PC-9 (cell line): ENCODE results near the gene COA5. TPM values are rescaled to one million over a fixed set of nuclear protein-coding genes. Genes with fewer than 3 reads are reported as not detected.

Experiments
- Bru-seq: library from RNA; stranded (reverse); fragments of 400-500 nt; gene quantifications from one replicate; lab custom pipeline; 2021; lab: Mats Ljungman, UMichigan
- BruChase-seq, 2 experiments: library from RNA; stranded (reverse); fragments of 400-500 nt; gene quantifications; one replicate each; lab custom pipeline; 2021; lab: Mats Ljungman, UMichigan
- BruUV-seq: library from RNA; stranded (reverse); fragments of 400-500 nt; replicated peaks from 2 replicates; lab custom pipeline; 2021; lab: Mats Ljungman, UMichigan
- CTCF ChIA-PET: fragments of 300-600 bp; sonication (Branson Sonifier 250); formaldehyde crosslinking; loops from one replicate; lab custom pipeline; 2022; ENCODE audit warnings: antibody characterized with exemption; lab: Charles Lee
- POLR2A ChIA-PET: fragments of 300-600 bp; sonication (Branson Sonifier 250); formaldehyde crosslinking; loops from one replicate; lab custom pipeline; 2022; ENCODE audit warnings: antibody characterized with exemption; ENCODE audit not compliant: unreplicated experiment; lab: Charles Lee
- DNase-seq, 2 experiments: peaks; one replicate each; pipeline versions ENCODE4 v3.0.0 to v3.0.0-alpha.2; 2015 to 2022; ENCODE audit warnings: mixed read lengths in 1 of 2
- H2AFZ ChIP-seq: fragments of 200-600 bp; sonication (generic); 2 replicates; pipeline ENCODE4 v1.8.1; 2017; ENCODE audit warnings: antibody characterized with exemption
- H3F3A ChIP-seq: fragments of 200-600 bp; sonication (generic); 2 replicates; pipeline ENCODE4 v1.8.1; 2017; ENCODE audit warnings: antibody characterized with exemption, mild to moderate bottlenecking, low read depth; ENCODE audit not compliant: insufficient read depth
- H3K27ac ChIP-seq: fragments of 200-600 bp; sonication (generic); 2 replicates; pipeline ENCODE4 v1.6.1; 2016; ENCODE audit warnings: mixed run types
- H3K27me3 ChIP-seq: fragments of 200-600 bp; sonication (generic); 2 replicates; pipeline ENCODE4 v1.6.1; 2016; ENCODE audit warnings: low read depth, mixed run types; ENCODE audit not compliant: insufficient read depth
- H3K36me3 ChIP-seq: fragments of 200-600 bp; sonication (generic); 2 replicates; pipeline ENCODE4 v1.6.1; 2016; ENCODE audit warnings: low read depth, mixed run types
- H3K4me1 ChIP-seq: fragments of 200-600 bp; sonication (generic); replicated peaks from 2 replicates; pipeline ENCODE4 v1.6.1; 2016; ENCODE audit warnings: mixed run types; ENCODE audit not compliant: insufficient read depth
- H3K4me2 ChIP-seq: fragments of 200-600 bp; sonication (generic); 2 replicates; pipeline ENCODE4 v1.6.1; 2017; ENCODE audit warnings: mixed run types
- H3K4me3 ChIP-seq: fragments of 200-600 bp; sonication (generic); 2 replicates; pipeline ENCODE4 v1.6.1; 2016; ENCODE audit warnings: mixed run types
- H3K79me2 ChIP-seq: fragments of 200-600 bp; sonication (generic); 2 replicates; pipeline ENCODE4 v1.6.1; 2017; ENCODE audit warnings: low read depth, mixed run types
- H3K9me2 ChIP-seq: fragments of 200-600 bp; sonication (generic); 2 replicates; pipeline ENCODE4 v1.8.1; 2017; ENCODE audit warnings: mild to moderate bottlenecking; ENCODE audit not compliant: insufficient read depth
- H3K9me3 ChIP-seq: fragments of 200-600 bp; sonication (generic); 2 replicates; pipeline ENCODE4 v1.8.1; 2016; ENCODE audit warnings: low read depth; ENCODE audit not compliant: insufficient read depth
- H4K20me1 ChIP-seq: fragments of 200-600 bp; sonication (generic); 2 replicates; pipeline ENCODE4 v1.8.1; 2017; ENCODE audit not compliant: insufficient read depth
- CTCF ChIP-seq: fragments of 200-600 bp; sonication (generic); conservative IDR thresholded peaks from 2 replicates; pipeline ENCODE4 v1.6.1; 2017; ENCODE audit warnings: mixed run types, antibody characterized with exemption, mild to moderate bottlenecking, moderate library complexity
- EZH2 ChIP-seq: fragments of 200-600 bp; sonication (generic); IDR thresholded peaks from 2 replicates; pipeline ENCODE4 v1.8.0; 2017; ENCODE audit warnings: antibody characterized with exemption, low read depth
- intact Hi-C: fragments of 100-400 bp; cut with micrococcal nuclease; formaldehyde crosslinking; loops from one replicate; pipeline ENCODE4 v1.10.0; 2022; ENCODE audit not compliant: unreplicated experiment
- long read RNA-seq: library from polyadenylated mRNA; stranded (forward); transcript quantifications from one replicate; pipeline ENCODE4 v2.0.0, GENCODE V29; 2022
- total RNA-seq: library from RNA; stranded (reverse); gene quantifications from 2 replicates; pipeline ENCODE4 v1.2.3, GENCODE V29; 2021

COA5 gene
- total RNA-seq (37.5 and 43.6 TPM in 2 replicates), Bru-seq, nascent RNA (percentile 85 among the genes with signal in this experiment), BruChase-seq, experiment 1, labeled RNA remaining after a 2-hour chase (percentile 93 among the genes with signal in this experiment), BruChase-seq, experiment 2, labeled RNA remaining after a 6-hour chase (percentile 78 among the genes with signal in this experiment)
- long read RNA-seq, transcript COA5-204 (2 exons, 958 nt) = minor isoform, 5 of 111 reads
- long read RNA-seq, transcript COA5-201 (3 exons, 1,754 nt) = major isoform, 98 of 111 reads
- long read RNA-seq, partial matches to known transcripts = 0 of 111 reads
- long read RNA-seq, other reads (novel, unspliced or antisense) = 6 of 111 reads

- no peaks in the 10 kb centered on the region for H3K27me3 ChIP-seq
- ChIA-PET CTCF (interaction anchor here (0.8 kb wide), 1 partner anchor 856 kb away, joined by 4 read pairs; no protein-coding TSS in a partner anchor), POLR2A (interaction anchor here (0.5 to 0.7 kb wide), 2 partner anchors 12 to 1019 kb away, joined by 5 to 9 read pairs; no protein-coding TSS in a partner anchor)
- H3K9me2 ChIP-seq = no peaks in the 10 kb centered on the region
- H2AFZ ChIP-seq = peak within 1 kb of the TSS; percentile 93
- peaks cover 5% of the 10 kb centered on the region for H3F3A ChIP-seq
- peak; percentile 83 to 91 for DNase-seq
- peak within 1 kb of the TSS; percentile 96 for H3K4me2 ChIP-seq
- H3K4me3 ChIP-seq = peak within 1 kb of the TSS; percentile 77
- H3K4me1 ChIP-seq = peaks cover 25% of the 10 kb centered on the region
- H3K27ac ChIP-seq = peak within 1 kb of the TSS; percentile 70
- BruUV-seq = no TSS peak
- peaks cover 65% of the 10 kb centered on the region for H3K79me2 ChIP-seq
- peaks cover 3% of the 10 kb centered on the region; the same call in 1 of the 2 replicates for H4K20me1 ChIP-seq
- no peaks in the 10 kb centered on the region for H3K9me3 ChIP-seq
- peak; percentile 1 for TF ChIP-seq CTCF
- TF ChIP-seq EZH2 = no peak
- intact Hi-C loops = loop anchor here (5.0 to 10.0 kb wide), 2 partner anchors 459 to 894 kb away; partner anchors contain the start of gene ZAP70
- H3K36me3 ChIP-seq = peaks cover 31% of the 10 kb centered on the region
Measured at GRCh38 chr2:98608116-98608961, at the start of gene COA5, which contains the start of gene UNC50. TSS of gene COA5 (minus strand) at chr2:98608512. CDS start at chr2:98608405, 107 bp downstream. TSS of gene UNC50 (plus strand) at chr2:98608589. CDS start at chr2:98609760, 1,171 bp downstream.

GRCh38 chr2:98656800-98657199 lies 48.5 kb upstream of the COA5 start:
- TF ChIP-seq EZH2 (no peak), CTCF (no peak)
- POLR2A ChIA-PET = interaction anchor here (0.6 to 0.7 kb wide), 2 partner anchors 25 to 28 kb away, joined by 3 read pairs; no protein-coding TSS in a partner anchor
- CTCF ChIA-PET = no interaction called here
- no peak overlapping the region for H3K27ac ChIP-seq
- intact Hi-C loops = no loop called here
- H3K9me3 ChIP-seq = peaks cover 8% of the 10 kb centered on the region
- no peak overlapping the region for H3K4me3 ChIP-seq
- H3K4me2 ChIP-seq = no peak overlapping the region
- DNase-seq = no peak
- no peaks in the 10 kb centered on the region for H3K79me2 ChIP-seq
- 0 out of 2 replicates have a peak, but pooled peaks cover 4% of the 10 kb centered on the region for H3F3A ChIP-seq
- H3K27me3 ChIP-seq = no peaks in the 10 kb centered on the region
- no peaks in the 10 kb centered on the region for H3K4me1 ChIP-seq
- H2AFZ ChIP-seq = no peak overlapping the region
- no TSS peak for BruUV-seq
- no peaks in the 10 kb centered on the region for H3K36me3 ChIP-seq
- H4K20me1 ChIP-seq = no peaks in the 10 kb centered on the region
- no peaks in the 10 kb centered on the region for H3K9me2 ChIP-seq
